Breast epithelium (tissue), 3 donors: ENCODE results near the gene LTO1.

ENCODE experiments used
- CTCF ChIP-seq, 3 donors: fragments of 450-650 bp; IDR thresholded peaks; one replicate each; pipeline ENCODE4 v1.5.1; 2016 to 2017; ENCODE audit warnings: antibody characterized with exemption in 3 of 3, mild to moderate bottlenecking in 3 of 3, moderate library complexity in 3 of 3
- POLR2AphosphoS5 ChIP-seq, 3 donors: sonication (generic); formaldehyde crosslinking; IDR thresholded peaks; one replicate each; pipeline ENCODE4 v1.6.1; 2017; ENCODE audit warnings: antibody characterized with exemption in 3 of 3

- TF ChIP-seq POLR2AphosphoS5 (IDR thresholded peaks at IDR 0.05) (no peak), CTCF (IDR thresholded peaks at IDR 0.05) (no peak)
These were observed 50.9 kb downstream of the LTO1 start for GRCh38 chr11:69624293-69624692.
